H1 (cell line): Measurements from ENCODE around the gene KLHDC8B. TPM values are rescaled to one million over a fixed set of nuclear protein-coding genes. Genes with fewer than 3 reads are reported as not detected.

Source experiments
- CTCF ChIA-PET: fragments of 300-600 bp; sonication (Branson Sonifier 250); formaldehyde crosslinking; loops from one replicate; lab custom pipeline; 2021; ENCODE audit not compliant: partially characterized antibody; lab: Charles Lee
- POLR2A ChIA-PET: fragments of 300-600 bp; sonication (Branson Sonifier 250); formaldehyde crosslinking; loops from one replicate; lab custom pipeline; 2021; ENCODE audit warnings: inconsistent platforms; ENCODE audit not compliant: partially characterized antibody; lab: Charles Lee
- DNase-seq, 2 experiments: peaks; one replicate each; pipeline versions ENCODE4 v3.0.0 to v3.0.0-alpha.2; 2010 to 2022; ENCODE audit warnings: low spot score in 2 of 2, low read depth in 1 of 2, mixed read lengths in 1 of 2
- FAIRE-seq: peaks from 2 replicates; lab custom pipeline; 2011; peaks lifted over from hg19 to GRCh38; lab: Jason Lieb, UNC
- H2AFZ ChIP-seq: 2 replicates; pipeline ENCODE4 v1.8.1; 2012; ENCODE audit warnings: low read length, inconsistent platforms
- H2AK5ac ChIP-seq: 2 replicates; pipeline ENCODE4 v1.6.1; 2013; ENCODE audit warnings: low read depth, low read length
- H2BK120ac ChIP-seq: replicated peaks from 2 replicates; pipeline ENCODE3; 2013; ENCODE audit warnings: low read depth, low read length, inconsistent platforms
- H2BK12ac ChIP-seq: 2 replicates; pipeline ENCODE4 v1.6.1; 2013; ENCODE audit warnings: low read depth, low read length
- H2BK15ac ChIP-seq: 2 replicates; pipeline ENCODE4 v1.6.1; 2013; ENCODE audit warnings: low read length
- H2BK20ac ChIP-seq: 2 replicates; pipeline ENCODE4 v1.6.1; 2013; ENCODE audit warnings: low read length
- H2BK5ac ChIP-seq: 2 replicates; pipeline ENCODE4 v1.6.1; 2013; ENCODE audit warnings: low read depth, low read length
- H3K14ac ChIP-seq: 2 replicates; pipeline ENCODE4 v1.6.1; 2013; ENCODE audit warnings: inconsistent platforms; ENCODE audit not compliant: insufficient read length
- H3K18ac ChIP-seq: 2 replicates; pipeline ENCODE4 v1.6.1; 2013; ENCODE audit warnings: low read length; ENCODE audit errors: extremely low read depth
- H3K23ac ChIP-seq: 2 replicates; pipeline ENCODE4 v1.6.1; 2013; ENCODE audit warnings: inconsistent platforms; ENCODE audit not compliant: insufficient read length
- H3K23me2 ChIP-seq: 2 replicates; pipeline ENCODE4 v1.6.1; 2013; ENCODE audit warnings: low read depth, low read length
- H3K27ac ChIP-seq: 2 replicates; pipeline ENCODE4 v1.6.1; 2011; ENCODE audit warnings: low read depth, low read length, inconsistent platforms
- H3K27me3 ChIP-seq, 4 experiments: replicated peaks in 1 of 4; 1 replicate in 1 of 4; 2 replicates in 3 of 4; pipeline versions ENCODE4 v1.6.1 to v1.8.1; 2011 to 2013; ENCODE audit warnings: low read length in 3 of 4, mild to moderate bottlenecking in 3 of 4, inconsistent platforms in 2 of 4, mixed read lengths in 2 of 4, moderate library complexity in 1 of 4; ENCODE audit not compliant: control insufficient read depth in 3 of 4, insufficient read depth in 3 of 4; ENCODE audit errors: extremely low read depth in 1 of 4
- H3K36me3 ChIP-seq, 4 experiments: 2 replicates each; pipeline versions ENCODE4 v1.6.1 to v1.8.1; 2011 to 2013; ENCODE audit warnings: mild to moderate bottlenecking in 4 of 4, low read length in 3 of 4, moderate library complexity in 2 of 4, control low read depth in 1 of 4, inconsistent platforms in 1 of 4; ENCODE audit not compliant: insufficient read depth in 4 of 4, control insufficient read depth in 2 of 4
- H3K4ac ChIP-seq: replicated peaks from 2 replicates; pipeline ENCODE3; 2013; ENCODE audit warnings: low read length, low read depth, mixed read lengths, inconsistent platforms; ENCODE audit not compliant: insufficient read length
- H3K4me1 ChIP-seq, 4 experiments: replicated peaks in 1 of 4; 1 replicate in 1 of 4; 2 replicates in 3 of 4; pipeline versions ENCODE4 v1.6.1 to v1.8.1; 2011 to 2013; ENCODE audit warnings: low read length in 3 of 4, inconsistent platforms in 2 of 4, mixed read lengths in 1 of 4; ENCODE audit not compliant: insufficient read depth in 4 of 4, control insufficient read depth in 3 of 4
- H3K4me2 ChIP-seq, 2 experiments: 2 replicates each; pipeline versions ENCODE4 v1.6.1 to v1.8.1; 2011 to 2013; ENCODE audit warnings: low read depth in 2 of 2, low read length in 2 of 2, control low read depth in 1 of 2, inconsistent platforms in 1 of 2, mild to moderate bottlenecking in 1 of 2; ENCODE audit not compliant: insufficient read depth in 1 of 2
- H3K4me3 ChIP-seq, 4 experiments: fragments of 200-600, 300-600 bp in 1 of 4; sonication (generic), shearing (Covaris generic), sonication (Bioruptor Twin) in 1 of 4; 2 replicates each; pipeline versions ENCODE4 v1.5.1 to v1.8.1; 2011 to 2016; ENCODE audit warnings: low read length in 4 of 4, low read depth in 3 of 4, control low read depth in 2 of 4, inconsistent platforms in 2 of 4, mild to moderate bottlenecking in 2 of 4, mixed read lengths in 1 of 4, moderate library complexity in 1 of 4; ENCODE audit not compliant: insufficient read depth in 2 of 4; ENCODE audit errors: extremely low read depth in 1 of 4
- H3K56ac ChIP-seq: replicated peaks from 2 replicates; pipeline ENCODE3; 2013; ENCODE audit warnings: low read depth, mild to moderate bottlenecking, mixed read lengths, low read length, inconsistent platforms; ENCODE audit not compliant: insufficient read length
- H3K79me1 ChIP-seq: 2 replicates; pipeline ENCODE4 v1.6.1; 2013; ENCODE audit warnings: low read depth, low read length, control low read depth
- H3K79me2 ChIP-seq, 2 experiments: 2 replicates each; pipeline versions ENCODE4 v1.6.1 to v1.8.1; 2012 to 2013; ENCODE audit warnings: low read length in 2 of 2, mild to moderate bottlenecking in 2 of 2, inconsistent platforms in 1 of 2; ENCODE audit not compliant: insufficient read depth in 2 of 2, control insufficient read depth in 1 of 2
- H3K9ac ChIP-seq, 4 experiments: replicated peaks in 1 of 4; 1 replicate in 1 of 4; 2 replicates in 3 of 4; pipeline versions ENCODE4 v1.6.1 to v1.8.1; 2011 to 2013; ENCODE audit warnings: low read depth in 3 of 4, low read length in 3 of 4, control low read depth in 2 of 4, mild to moderate bottlenecking in 2 of 4, moderate library complexity in 2 of 4, inconsistent platforms in 1 of 4; ENCODE audit errors: extremely low read depth in 1 of 4
- H3K9me3 ChIP-seq, 2 experiments: 2 replicates each; pipeline versions ENCODE4 v1.6.1 to v1.8.1; 2012 to 2013; ENCODE audit warnings: mild to moderate bottlenecking in 2 of 2, moderate library complexity in 2 of 2, control low read depth in 1 of 2, inconsistent platforms in 1 of 2, low read depth in 1 of 2, low read length in 1 of 2, mixed read lengths in 1 of 2; ENCODE audit not compliant: insufficient read depth in 2 of 2
- H4K20me1 ChIP-seq, 2 experiments: replicated peaks in 1 of 2; 2 replicates each; pipeline versions ENCODE3 to v1.8.1; 2011 to 2013; ENCODE audit warnings: inconsistent platforms in 2 of 2, low read length in 2 of 2, mild to moderate bottlenecking in 1 of 2; ENCODE audit not compliant: insufficient read depth in 2 of 2, control insufficient read depth in 1 of 2
- H4K5ac ChIP-seq: 2 replicates; pipeline ENCODE4 v1.6.1; 2013; ENCODE audit warnings: low read length, low read depth, mixed read lengths, inconsistent platforms; ENCODE audit not compliant: insufficient read length
- H4K8ac ChIP-seq: 2 replicates; pipeline ENCODE4 v1.8.0; 2013; ENCODE audit warnings: mild to moderate bottlenecking, moderate library complexity, low read length, inconsistent platforms; ENCODE audit not compliant: insufficient read depth; ENCODE audit errors: extremely low read depth
- H4K91ac ChIP-seq: replicated peaks from 2 replicates; pipeline ENCODE3; 2013; ENCODE audit warnings: low read length, mixed read lengths, inconsistent platforms; ENCODE audit not compliant: insufficient read length
- CBX5 ChIP-seq: fragments of 300-800, 300-1000 bp; sonication (generic); IDR thresholded peaks from 2 replicates; pipeline ENCODE4 v1.7.1; 2016; ENCODE audit warnings: antibody characterized with exemption, low read length, low read depth
- EGR1 ChIP-seq: IDR thresholded peaks from 2 replicates; pipeline ENCODE4 v1.6.1; 2011; ENCODE audit warnings: low read depth, low read length, borderline replicate concordance
- POU5F1 ChIP-seq: IDR thresholded peaks from 2 replicates; pipeline ENCODE4 v1.6.1; 2011; ENCODE audit warnings: low read depth, mild to moderate bottlenecking, low read length, moderate library complexity
- RAD21 ChIP-seq, 2 experiments: IDR thresholded peaks in 1 of 2; conservative IDR thresholded peaks in 1 of 2; 2 replicates each; pipeline ENCODE4 v1.6.1; 2011; ENCODE audit warnings: low read depth in 2 of 2, low read length in 2 of 2, improper control_type of control experiment in 1 of 2, inconsistent platforms in 1 of 2, mild to moderate bottlenecking in 1 of 2, moderate library complexity in 1 of 2
- RXRA ChIP-seq: IDR thresholded peaks from 2 replicates; pipeline ENCODE4 v1.6.1; 2011; ENCODE audit warnings: low read depth, mild to moderate bottlenecking, low read length, moderate library complexity; ENCODE audit not compliant: insufficient read depth
- SIN3A ChIP-seq, 2 experiments: IDR thresholded peaks in 1 of 2; conservative IDR thresholded peaks in 1 of 2; 2 replicates each; pipeline ENCODE4 v1.6.1; 2011 to 2012; ENCODE audit warnings: low read length in 2 of 2, improper control_type of control experiment in 1 of 2, low read depth in 1 of 2, mild to moderate bottlenecking in 1 of 2
- WGBS, 2 experiments: shearing (Covaris generic) in 1 of 2; methylation state at CpG; one replicate each; pipeline versions ENCODE4 v1.1.6 to v1.1.7; 2013 to 2015; ENCODE audit warnings: low lambda C conversion rate in 2 of 2, mixed read lengths in 2 of 2, inconsistent platforms in 1 of 2, low coverage in 1 of 2, missing lambda C conversion rate in 1 of 2; ENCODE audit not compliant: insufficient replicate concordance in 2 of 2, insufficient coverage in 1 of 2, insufficient read length in 1 of 2; ENCODE audit errors: extremely low coverage in 1 of 2, missing lambda C conversion rate in 1 of 2; 5-methylcytosine and 5-hydroxymethylcytosine counted together
- polyA plus RNA-seq, 7 experiments: library from polyadenylated mRNA; depleted of rRNA in 3 of 7; stranded (reverse) in 5 of 7; unstranded in 2 of 7; fragments of >200 nt in 5 of 7; fragments of 200-250 nt in 2 of 7; gene quantifications; 1 replicate in 5 of 7; 2 replicates in 1 of 7; 4 replicates in 1 of 7; pipeline versions ENCODE4 v1.2.1 to v1.2.3, GENCODE V29; 2011 to 2013; ENCODE audit warnings: missing spikeins in 2 of 7, mixed read lengths in 2 of 7
- total RNA-seq: library from RNA; stranded (reverse); fragmentation: NEBNext Ultra II Directional; extraction: Animal tissue kit (Norgen Biotek cat#: 25700); gene quantifications from 2 replicates; pipeline ENCODE4 v1.2.1, GENCODE V29; 2021
- TF ChIP-seq, protein P1 (sequence below), 3 experiments: IDR thresholded peaks; 1 replicate in 2 of 3; 2 replicates in 1 of 3; pipeline versions ENCODE4 v1.5.1 to v1.6.1; 2011; ENCODE audit warnings: low read length in 3 of 3, mild to moderate bottlenecking in 3 of 3, inconsistent platforms in 2 of 3, low read depth in 1 of 3, moderate library complexity in 1 of 3; ENCODE audit not compliant: insufficient read depth in 1 of 3; ENCODE audit errors: control extremely low read depth in 1 of 3
- TF ChIP-seq, protein P2 (sequence below): IDR thresholded peaks from 2 replicates; pipeline ENCODE4 v1.6.1; 2012; ENCODE audit warnings: inconsistent platforms

KLHDC8B gene
- total and polyA plus RNA-seq, 2 of the 8 experiments (the other 6 are each of a cell fraction or from before 2014, with no cell fraction given): 15.8 to 21.3 TPM

DNA sequence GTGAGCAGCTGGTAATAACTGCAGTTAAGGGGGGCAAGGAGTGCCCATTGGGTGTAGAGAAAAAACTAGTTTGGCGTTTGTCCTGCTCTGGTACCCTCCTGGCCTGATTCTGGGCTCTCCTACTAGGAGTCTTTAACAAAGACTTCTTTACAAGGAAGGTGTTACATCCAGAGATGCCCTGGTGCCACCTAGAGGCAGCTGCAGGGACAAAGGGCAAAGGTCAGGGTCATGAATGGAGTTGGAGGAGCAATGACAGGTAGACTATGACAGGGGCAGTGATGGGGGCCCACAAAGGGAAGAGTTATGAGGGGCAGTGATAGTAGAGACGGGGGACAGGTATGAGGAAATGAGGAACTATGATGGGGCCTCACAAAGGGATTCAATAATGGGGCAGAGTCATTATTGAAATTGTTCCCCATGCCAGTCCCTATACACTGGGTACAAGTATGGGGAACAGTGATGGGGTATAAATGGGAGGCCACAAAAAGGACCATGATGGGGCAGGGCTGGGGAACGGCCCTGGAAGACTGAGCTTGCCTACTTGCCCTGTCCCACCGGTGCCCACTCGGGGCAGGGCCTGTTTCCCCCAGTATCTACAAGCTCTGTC lies 13.2 kb upstream of the KLHDC8B start:
- no peak overlapping the region for H2BK120ac ChIP-seq
- H4K20me1 ChIP-seq: peaks cover 0 to 17% of the 10 kb centered on the region in 2 experiments
- H4K5ac ChIP-seq: no peak overlapping the region
- H3K9me3 ChIP-seq: no peaks in the 10 kb centered on the region
- H3K36me3 ChIP-seq: peaks cover 2 to 7% (median 4%) of the 10 kb centered on the region in 4 experiments; a peak in 5 of 8 replicates
- no peaks in the 10 kb centered on the region for H3K79me2 ChIP-seq
- H3K4me2 ChIP-seq: no peak overlapping the region
- no peak overlapping the region for H4K8ac ChIP-seq
- no peak overlapping the region for H3K9ac ChIP-seq
- H3K56ac ChIP-seq: no peak overlapping the region
- POLR2A ChIA-PET: interaction anchor here (1.0 to 1.6 kb wide), 7 partner anchors 8 to 50 kb away, joined by 3 to 6 read pairs (median 4); partner anchors contain the start of gene LAMB2
- no peak overlapping the region for H3K4me3 ChIP-seq
- no peak overlapping the region for H2BK5ac ChIP-seq
- FAIRE-seq (peak; percentile 86), DNase-seq (peak in 1 of 2 experiments; percentile 75)
- WGBS, 2 experiments: 72% methylated on average over 5 of the region's 5 CpGs; no CpG with 5 or more reads in 1 of the 2 experiments
- H3K14ac ChIP-seq: no peak overlapping the region
- H3K18ac ChIP-seq: no peak overlapping the region
- H2BK20ac ChIP-seq: no peak overlapping the region
- no peaks in the 10 kb centered on the region for H3K23me2 ChIP-seq
- no peak overlapping the region for H2BK15ac ChIP-seq
- no peaks in the 10 kb centered on the region for H3K4me1 ChIP-seq
- peaks cover 9% of the 10 kb centered on the region for H3K79me1 ChIP-seq
- no peak overlapping the region for H3K27ac ChIP-seq
- no peak overlapping the region for H2BK12ac ChIP-seq
- H2AFZ ChIP-seq: no peak overlapping the region
- no peak overlapping the region for H3K23ac ChIP-seq
- H2AK5ac ChIP-seq: no peak overlapping the region
- H4K91ac ChIP-seq: peak overlapping the region; percentile 58
- CTCF ChIA-PET: interaction anchor here (0.5 to 5.1 kb wide), 24 partner anchors 11 to 401 kb away, joined by 3 to 43 read pairs (median 6); partner anchors contain the start of genes CCDC71, KLHDC8B, LAMB2 and NDUFAF3
- H3K27me3 ChIP-seq: no peaks in the 10 kb centered on the region
- no peak overlapping the region for H3K4ac ChIP-seq
- TF ChIP-seq POU5F1: no peak
- TF ChIP-seq, protein P1, sequence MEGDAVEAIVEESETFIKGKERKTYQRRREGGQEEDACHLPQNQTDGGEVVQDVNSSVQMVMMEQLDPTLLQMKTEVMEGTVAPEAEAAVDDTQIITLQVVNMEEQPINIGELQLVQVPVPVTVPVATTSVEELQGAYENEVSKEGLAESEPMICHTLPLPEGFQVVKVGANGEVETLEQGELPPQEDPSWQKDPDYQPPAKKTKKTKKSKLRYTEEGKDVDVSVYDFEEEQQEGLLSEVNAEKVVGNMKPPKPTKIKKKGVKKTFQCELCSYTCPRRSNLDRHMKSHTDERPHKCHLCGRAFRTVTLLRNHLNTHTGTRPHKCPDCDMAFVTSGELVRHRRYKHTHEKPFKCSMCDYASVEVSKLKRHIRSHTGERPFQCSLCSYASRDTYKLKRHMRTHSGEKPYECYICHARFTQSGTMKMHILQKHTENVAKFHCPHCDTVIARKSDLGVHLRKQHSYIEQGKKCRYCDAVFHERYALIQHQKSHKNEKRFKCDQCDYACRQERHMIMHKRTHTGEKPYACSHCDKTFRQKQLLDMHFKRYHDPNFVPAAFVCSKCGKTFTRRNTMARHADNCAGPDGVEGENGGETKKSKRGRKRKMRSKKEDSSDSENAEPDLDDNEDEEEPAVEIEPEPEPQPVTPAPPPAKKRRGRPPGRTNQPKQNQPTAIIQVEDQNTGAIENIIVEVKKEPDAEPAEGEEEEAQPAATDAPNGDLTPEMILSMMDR (IDR thresholded peaks at IDR 0.05; ENCODE audit: control extremely low read depth in 1 of 3, insufficient read depth in 1 of 3, low read depth in 1 of 3, low read length in 3 of 3): peak in 2 of 3 experiments; percentile 66 to 84; a peak in 3 of 4 replicates
- TF ChIP-seq CBX5: no peak
- TF ChIP-seq RXRA: peak; percentile 85; the same call in 1 of the 2 replicates
- TF ChIP-seq RAD21 (IDR thresholded peaks at IDR 0.05 in 1 of 2, conservative IDR thresholded peaks at IDR 0.05 in 1 of 2; ENCODE audit: low read depth in 2 of 2, low read length in 2 of 2): peak; percentile 77 to 86
- TF ChIP-seq SIN3A (conservative IDR thresholded peaks at IDR 0.05 in 1 of 2, IDR thresholded peaks at IDR 0.05 in 1 of 2; ENCODE audit: low read depth in 1 of 2, low read length in 2 of 2): peak in 1 of 2 experiments; percentile 61; a peak in 1 of 4 replicates
- TF ChIP-seq, protein P2, sequence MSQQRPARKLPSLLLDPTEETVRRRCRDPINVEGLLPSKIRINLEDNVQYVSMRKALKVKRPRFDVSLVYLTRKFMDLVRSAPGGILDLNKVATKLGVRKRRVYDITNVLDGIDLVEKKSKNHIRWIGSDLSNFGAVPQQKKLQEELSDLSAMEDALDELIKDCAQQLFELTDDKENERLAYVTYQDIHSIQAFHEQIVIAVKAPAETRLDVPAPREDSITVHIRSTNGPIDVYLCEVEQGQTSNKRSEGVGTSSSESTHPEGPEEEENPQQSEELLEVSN: no peak
- TF ChIP-seq EGR1: no peak
